Esophagus muscularis mucosa (tissue), 3 donors: Measurements from ENCODE around the gene SNX13.

ENCODE experiments used
- EP300 ChIP-seq: sonication (generic); formaldehyde crosslinking; IDR thresholded peaks from one replicate; pipeline ENCODE4 v1.6.1; 2017; ENCODE audit warnings: antibody characterized with exemption
- TF ChIP-seq, protein P1 (sequence below), 3 experiments: fragments of 200-600 bp in 2 of 3; fragments of 450-650 bp in 1 of 3; sonication (generic) in 2 of 3; IDR thresholded peaks; one replicate each; pipeline ENCODE4 v1.5.1; 2017 to 2019; ENCODE audit warnings: antibody characterized with exemption in 3 of 3, mild to moderate bottlenecking in 2 of 3, moderate library complexity in 1 of 3

DNA sequence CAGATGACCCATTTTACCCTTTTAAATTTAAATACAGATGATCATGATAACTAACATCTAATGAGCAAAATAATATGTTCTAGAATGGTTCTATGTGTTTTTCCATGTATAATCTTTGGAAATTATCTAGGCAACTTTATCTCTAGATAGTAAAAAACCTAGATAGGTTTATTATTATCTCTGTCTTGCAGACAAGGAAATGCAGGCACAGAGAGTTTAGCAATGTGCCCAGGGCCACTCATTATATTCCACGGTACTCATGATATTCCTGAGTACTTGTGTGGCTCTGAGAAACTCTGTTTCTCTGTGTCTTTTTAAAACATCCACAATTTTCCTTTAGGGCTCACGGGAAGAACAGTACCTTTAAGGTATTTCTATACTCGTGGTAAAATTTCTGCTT lies 26.4 kb upstream of the SNX13 start:
- TF ChIP-seq, protein P1, sequence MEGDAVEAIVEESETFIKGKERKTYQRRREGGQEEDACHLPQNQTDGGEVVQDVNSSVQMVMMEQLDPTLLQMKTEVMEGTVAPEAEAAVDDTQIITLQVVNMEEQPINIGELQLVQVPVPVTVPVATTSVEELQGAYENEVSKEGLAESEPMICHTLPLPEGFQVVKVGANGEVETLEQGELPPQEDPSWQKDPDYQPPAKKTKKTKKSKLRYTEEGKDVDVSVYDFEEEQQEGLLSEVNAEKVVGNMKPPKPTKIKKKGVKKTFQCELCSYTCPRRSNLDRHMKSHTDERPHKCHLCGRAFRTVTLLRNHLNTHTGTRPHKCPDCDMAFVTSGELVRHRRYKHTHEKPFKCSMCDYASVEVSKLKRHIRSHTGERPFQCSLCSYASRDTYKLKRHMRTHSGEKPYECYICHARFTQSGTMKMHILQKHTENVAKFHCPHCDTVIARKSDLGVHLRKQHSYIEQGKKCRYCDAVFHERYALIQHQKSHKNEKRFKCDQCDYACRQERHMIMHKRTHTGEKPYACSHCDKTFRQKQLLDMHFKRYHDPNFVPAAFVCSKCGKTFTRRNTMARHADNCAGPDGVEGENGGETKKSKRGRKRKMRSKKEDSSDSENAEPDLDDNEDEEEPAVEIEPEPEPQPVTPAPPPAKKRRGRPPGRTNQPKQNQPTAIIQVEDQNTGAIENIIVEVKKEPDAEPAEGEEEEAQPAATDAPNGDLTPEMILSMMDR (IDR thresholded peaks at IDR 0.05) = no peak
- TF ChIP-seq EP300 = no peak
